ENCODE data around the gene PNPT1. TPM values are rescaled to one million over a fixed set of nuclear protein-coding genes. Genes with fewer than 3 reads are reported as not detected.
A peak's percentile ranks its signal among the peaks of the same experiment; 100 is the strongest.
"Not testable (repeated sequence)": the region's sequence is repeated elsewhere in the genome, so short reads cannot be mapped to it uniquely, and the experiment has no call there.

The PNPT1 gene
- total RNA-seq, 2 donors from 2014 or later: 9.4 to 17.7 TPM

GRCh38 chr2:55604027-55604565 lies 89.5 kb downstream of the PNPT1 start:
- H3K4me1 Mint-ChIP-seq: peaks cover 36% of the 10 kb centered on the region
- H3K36me3 Mint-ChIP-seq (ENCODE audit: low read depth): peaks cover 5% of the 10 kb centered on the region
- ATAC-seq (no peak), DNase-seq (no peak)
- H3K27me3 Mint-ChIP-seq: no peaks in the 10 kb centered on the region
- H3K9me3 ChIP-seq (ENCODE audit: control insufficient read depth, low read length, poor library complexity, severe bottlenecking): no peaks in the 10 kb centered on the region
- peak overlapping the region; percentile 84 for H3K27ac Mint-ChIP-seq
- H3K4me3 Mint-ChIP-seq: no peak overlapping the region

GRCh38 chr2:55601849-55602248 lies 91.8 kb downstream of the PNPT1 start:
- H3K27me3 Mint-ChIP-seq: no peaks in the 10 kb centered on the region
- peaks cover 24% of the 10 kb centered on the region for H3K4me1 Mint-ChIP-seq
- peaks cover 5% of the 10 kb centered on the region for H3K36me3 Mint-ChIP-seq (ENCODE audit: low read depth)
- H3K4me3 Mint-ChIP-seq: no peak overlapping the region
- no peaks in the 10 kb centered on the region for H3K9me3 ChIP-seq (ENCODE audit: control insufficient read depth, low read length, poor library complexity, severe bottlenecking)
- DNase-seq: no peak
- no peak overlapping the region for H3K27ac Mint-ChIP-seq
- ATAC-seq: no peak

GRCh38 chr2:55598056-55598795 lies 95.4 kb downstream of the PNPT1 start:
- Mint-ChIP-seq H3K4me3 (no peak overlapping the region), H3K27ac (no peak overlapping the region), H3K27me3 (no peaks in the 10 kb centered on the region), H3K36me3 (ENCODE audit: low read depth) (peaks cover 5% of the 10 kb centered on the region), H3K4me1 (peaks cover 26% of the 10 kb centered on the region)
- DNase-seq: no peak
- no peaks in the 10 kb centered on the region for H3K9me3 ChIP-seq (ENCODE audit: control insufficient read depth, low read length, poor library complexity, severe bottlenecking)
- no peak for ATAC-seq

DNA sequence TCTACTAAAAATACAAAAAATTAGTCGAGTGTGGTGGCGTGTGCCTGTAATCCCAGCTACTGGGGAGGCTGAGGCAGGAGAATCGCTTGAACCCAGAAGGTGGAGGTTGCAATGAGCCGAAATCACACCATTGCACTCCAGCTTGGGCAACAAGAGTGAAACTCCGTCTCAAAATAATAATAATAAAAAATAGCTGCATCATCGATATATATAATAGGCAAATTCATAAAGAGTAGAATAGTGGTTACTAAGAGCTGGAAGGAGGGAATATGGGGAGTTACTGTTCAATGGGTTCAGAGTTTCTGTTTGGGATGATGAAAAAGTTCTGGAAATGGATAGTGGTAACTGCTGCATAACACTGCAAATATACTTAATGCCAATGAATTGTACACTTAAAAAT lies 96.8 kb downstream of the PNPT1 start:
- H3K36me3 Mint-ChIP-seq (ENCODE audit: low read depth); DNase-seq; H3K9me3 ChIP-seq (ENCODE audit: control insufficient read depth, low read length, poor library complexity, severe bottlenecking); ATAC-seq; H3K4me3 Mint-ChIP-seq; H3K27ac Mint-ChIP-seq; H3K27me3 Mint-ChIP-seq: not testable (repeated sequence)
- H3K4me1 Mint-ChIP-seq: peaks cover 19% of the 10 kb centered on the region

- DNase-seq: no peak
- Mint-ChIP-seq H3K27me3 (no peaks in the 10 kb centered on the region), H3K27ac (no peak overlapping the region), H3K36me3 (ENCODE audit: low read depth) (peaks cover 5% of the 10 kb centered on the region), H3K4me3 (no peak overlapping the region), H3K4me1 (peaks cover 22% of the 10 kb centered on the region)
- ATAC-seq: no peak
- H3K9me3 ChIP-seq (ENCODE audit: control insufficient read depth, low read length, poor library complexity, severe bottlenecking): no peaks in the 10 kb centered on the region
Observed at GRCh38 chr2:55595536-55595935, 98.1 kb downstream of the PNPT1 start.

GRCh38 chr2:55592130-55592529 lies 101.5 kb downstream of the PNPT1 start:
- Mint-ChIP-seq H3K27me3 (no peaks in the 10 kb centered on the region), H3K4me3 (no peak overlapping the region), H3K4me1 (peaks cover 12% of the 10 kb centered on the region), H3K36me3 (ENCODE audit: low read depth) (no peaks in the 10 kb centered on the region), H3K27ac (peak overlapping the region; percentile 77)
- ATAC-seq (no peak), DNase-seq (no peak)
- no peaks in the 10 kb centered on the region for H3K9me3 ChIP-seq (ENCODE audit: control insufficient read depth, low read length, poor library complexity, severe bottlenecking)

- Mint-ChIP-seq H3K27ac (peak overlapping the region; percentile 77), H3K27me3 (no peaks in the 10 kb centered on the region), H3K4me3 (peak overlapping the region; percentile 25), H3K36me3 (ENCODE audit: low read depth) (no peaks in the 10 kb centered on the region), H3K4me1 (peaks cover 12% of the 10 kb centered on the region)
- ATAC-seq: peak; percentile 60
- H3K9me3 ChIP-seq (ENCODE audit: control insufficient read depth, low read length, poor library complexity, severe bottlenecking): no peaks in the 10 kb centered on the region
- DNase-seq: no peak
Observed at GRCh38 chr2:55590810-55591440, 102.7 kb downstream of the PNPT1 start.

DNA sequence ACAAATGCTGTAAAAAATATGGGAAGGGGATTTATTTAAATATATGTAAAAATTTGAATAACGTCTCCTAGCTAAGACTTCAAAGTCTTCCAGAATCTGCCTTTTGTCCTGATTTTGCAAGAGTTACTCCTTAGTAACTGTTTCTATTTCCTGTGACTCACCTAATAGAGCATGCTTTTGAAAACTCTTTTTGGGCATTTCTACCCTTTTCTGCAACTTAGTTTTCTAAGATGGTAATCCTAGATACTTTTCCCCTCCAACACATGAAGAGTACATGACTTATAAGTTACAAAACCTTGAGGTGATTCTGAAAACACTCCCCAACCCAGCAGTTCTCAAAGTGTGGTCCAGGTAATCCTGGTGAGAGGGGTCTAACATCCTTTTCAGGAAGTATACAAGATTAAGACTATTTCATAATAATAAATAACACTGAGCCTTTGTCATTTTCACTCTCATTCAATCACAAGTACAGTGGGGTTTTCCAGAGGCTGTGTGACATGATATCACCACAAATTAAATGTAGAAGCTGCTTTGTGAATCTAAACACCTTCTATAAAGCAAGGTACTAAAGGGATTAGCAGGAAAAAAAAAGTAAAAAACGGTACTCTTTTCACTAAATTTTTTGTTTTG lies 108.1 kb downstream of the PNPT1 start:
- ATAC-seq (no peak), DNase-seq (no peak)
- Mint-ChIP-seq H3K27ac (peak overlapping the region; percentile 56), H3K27me3 (no peaks in the 10 kb centered on the region), H3K36me3 (ENCODE audit: low read depth) (peaks cover 4% of the 10 kb centered on the region), H3K4me3 (no peak overlapping the region), H3K4me1 (peaks cover 6% of the 10 kb centered on the region)
- no peaks in the 10 kb centered on the region for H3K9me3 ChIP-seq (ENCODE audit: control insufficient read depth, low read length, poor library complexity, severe bottlenecking)

Other genes starting within 250 kb of the PNPT1 start
- 10 to 100 TPM; 38.7 to 49.7 TPM for gene CFAP36, start 174.1 kb downstream of the PNPT1 start, total RNA-seq
- gene PPP4R3B, start 76.2 kb downstream of the PNPT1 start, total RNA-seq: 10 to 100 TPM; 77.1 to 78.2 TPM
- not detected for gene EFEMP1, start 229.9 kb upstream of the PNPT1 start, total RNA-seq

Data from T-helper 17 cell (primary cell).